ENCODE measurements around the gene ZPBP2.

DNA sequence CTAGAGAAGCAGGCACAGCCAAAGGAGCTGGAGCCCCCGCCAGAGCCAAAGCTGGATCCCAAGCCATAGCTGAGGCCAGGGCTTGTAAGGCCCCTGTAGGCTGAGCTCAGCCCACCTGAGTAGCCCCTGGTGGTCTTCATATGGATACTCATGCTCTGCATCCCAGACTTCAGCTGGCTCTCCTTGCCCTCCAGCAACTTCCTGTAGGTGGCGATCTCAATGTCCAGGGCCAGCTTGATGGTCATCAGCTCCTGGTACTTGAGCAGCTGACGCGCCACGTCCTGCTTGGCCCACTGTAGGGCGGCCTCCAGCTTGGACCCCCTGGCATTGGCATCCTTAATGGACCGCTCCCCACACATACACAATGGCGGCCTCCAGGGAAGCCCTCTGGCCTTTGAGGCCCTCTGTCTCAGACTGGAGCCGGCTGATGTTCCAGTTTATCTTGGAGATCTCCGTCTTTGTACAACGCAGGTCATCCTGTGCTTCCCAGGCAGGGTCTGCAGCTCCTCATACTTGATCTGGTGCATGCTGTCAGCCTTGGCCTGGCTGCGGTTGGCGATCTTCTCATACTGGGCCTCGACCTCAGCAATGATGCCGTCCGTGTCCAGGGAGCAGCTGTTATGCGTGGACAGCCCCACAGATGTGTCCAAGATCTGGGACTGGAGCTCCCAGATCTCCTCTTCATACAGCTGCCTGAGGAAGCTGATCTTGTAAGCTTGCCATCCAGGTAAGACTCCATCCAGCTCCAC, 32.8 kb upstream of the ZPBP2 start:
- TF ChIP-seq CTCF (conservative IDR thresholded peaks at IDR 0.05; ENCODE audit: low read depth, low read length) (no peak), EZH2phosphoT487 (IDR thresholded peaks at IDR 0.05; ENCODE audit: borderline replicate concordance, low read length) (no peak)
